Ishikawa (cell line): Measurements from ENCODE around the gene SERPINB10.

ENCODE experiments used
- MAX ChIP-seq: IDR thresholded peaks from 2 replicates; pipeline ENCODE4 v1.6.1; 2012
- RAD21 ChIP-seq: IDR thresholded peaks from 2 replicates; pipeline ENCODE4 v1.6.1; 2012; ENCODE audit warnings: low read depth
- REST ChIP-seq: IDR thresholded peaks from 2 replicates; pipeline ENCODE4 v1.6.1; 2012; ENCODE audit warnings: low read depth, mild to moderate bottlenecking

- TF ChIP-seq RAD21: no peak
- no peak for TF ChIP-seq MAX
- no peak for TF ChIP-seq REST
Observed at GRCh38 chr18:63869851-63870250, 37.9 kb upstream of the SERPINB10 start.
